ENCODE measurements around the gene PTH1R. TPM values are rescaled to one million over a fixed set of nuclear protein-coding genes. Genes with fewer than 3 reads are reported as not detected.
A peak's percentile ranks its signal among the peaks of the same experiment; 100 is the strongest.

Gene PTH1R
- 0.06 TPM for polyA plus RNA-seq (2012; ENCODE audit: low read depth, missing spikeins)

- FAIRE-seq (no peak), DNase-seq (ENCODE audit: insufficient read length, low spot score) (no peak)
- no peak for TF ChIP-seq POU2F2 (IDR thresholded peaks at IDR 0.05; ENCODE audit: low read depth, low read length)
- TF ChIP-seq PAX5 (IDR thresholded peaks at IDR 0.05; ENCODE audit: insufficient read depth, low read length, severe bottlenecking), result no peak
- no peak for TF ChIP-seq SPI1 (IDR thresholded peaks at IDR 0.05; ENCODE audit: low read depth, low read length)
- no peak for TF ChIP-seq TAF1 (IDR thresholded peaks at IDR 0.05; ENCODE audit: low read depth, low read length)
- no peak for TF ChIP-seq POLR2AphosphoS5 (IDR thresholded peaks at IDR 0.05; ENCODE audit: low read depth, low read length)
- no peak for TF ChIP-seq POLR2A (IDR thresholded peaks at IDR 0.05; ENCODE audit: low read depth, low read length)
These were observed at the start of gene PTH1R for GRCh38 chr3:46877406-46878125. PTH1R (plus strand) TSS chr3:46877721; CDS start chr3:46883560, 5,839 bp downstream.

GRCh38 chr3:46829699-46830208, 47.8 kb upstream of the PTH1R start:
- TF ChIP-seq TAF1 (IDR thresholded peaks at IDR 0.05; ENCODE audit: low read depth, low read length) (no peak), POLR2AphosphoS5 (IDR thresholded peaks at IDR 0.05; ENCODE audit: low read depth, low read length) (no peak), SPI1 (IDR thresholded peaks at IDR 0.05; ENCODE audit: low read depth, low read length) (0 out of 2 replicates have a peak, but pooled peaks have one; percentile 4), PAX5 (IDR thresholded peaks at IDR 0.05; ENCODE audit: insufficient read depth, low read length, severe bottlenecking) (no peak)
- FAIRE-seq (peak; percentile 57), DNase-seq (ENCODE audit: insufficient read length, low spot score) (peak; percentile 42)

GRCh38 chr3:46830801-46831200, 46.7 kb upstream of the PTH1R start:
- TF ChIP-seq POLR2AphosphoS5 (IDR thresholded peaks at IDR 0.05; ENCODE audit: low read depth, low read length), result no peak
- no peak for TF ChIP-seq SPI1 (IDR thresholded peaks at IDR 0.05; ENCODE audit: low read depth, low read length)
- no peak for TF ChIP-seq POU2F2 (IDR thresholded peaks at IDR 0.05; ENCODE audit: low read depth, low read length)
- TF ChIP-seq TAF1 (IDR thresholded peaks at IDR 0.05; ENCODE audit: low read depth, low read length), result no peak
- TF ChIP-seq PAX5 (IDR thresholded peaks at IDR 0.05; ENCODE audit: insufficient read depth, low read length, severe bottlenecking), result no peak
- no peak for TF ChIP-seq POLR2A (IDR thresholded peaks at IDR 0.05; ENCODE audit: low read depth, low read length)
- DNase-seq (ENCODE audit: insufficient read length, low spot score) (no peak), FAIRE-seq (no peak)

- FAIRE-seq, result no peak
- DNase-seq (ENCODE audit: insufficient read length, low spot score), result no peak
- TF ChIP-seq TAF1 (IDR thresholded peaks at IDR 0.05; ENCODE audit: low read depth, low read length) (no peak), POLR2AphosphoS5 (IDR thresholded peaks at IDR 0.05; ENCODE audit: low read depth, low read length) (no peak), POU2F2 (IDR thresholded peaks at IDR 0.05; ENCODE audit: low read depth, low read length) (no peak)
These were observed 46.2 kb upstream of the PTH1R start for GRCh38 chr3:46831316-46831715.

- FAIRE-seq, result no peak
- no peak for TF ChIP-seq POLR2AphosphoS5 (IDR thresholded peaks at IDR 0.05; ENCODE audit: low read depth, low read length)
- no peak for TF ChIP-seq SPI1 (IDR thresholded peaks at IDR 0.05; ENCODE audit: low read depth, low read length)
- no peak for TF ChIP-seq TAF1 (IDR thresholded peaks at IDR 0.05; ENCODE audit: low read depth, low read length)
- no peak for TF ChIP-seq POLR2A (IDR thresholded peaks at IDR 0.05; ENCODE audit: low read depth, low read length)
- no peak for DNase-seq (ENCODE audit: insufficient read length, low spot score)
These were observed 45.7 kb upstream of the PTH1R start for GRCh38 chr3:46831841-46832240.

- no peak for FAIRE-seq
- no peak for DNase-seq (ENCODE audit: insufficient read length, low spot score)
- TF ChIP-seq POLR2A (IDR thresholded peaks at IDR 0.05; ENCODE audit: low read depth, low read length) (no peak), TAF1 (IDR thresholded peaks at IDR 0.05; ENCODE audit: low read depth, low read length) (no peak), POU2F2 (IDR thresholded peaks at IDR 0.05; ENCODE audit: low read depth, low read length) (no peak), PAX5 (IDR thresholded peaks at IDR 0.05; ENCODE audit: insufficient read depth, low read length, severe bottlenecking) (no peak), SPI1 (IDR thresholded peaks at IDR 0.05; ENCODE audit: low read depth, low read length) (no peak), POLR2AphosphoS5 (IDR thresholded peaks at IDR 0.05; ENCODE audit: low read depth, low read length) (no peak)
These were observed 43.9 kb upstream of the PTH1R start for GRCh38 chr3:46833346-46834300.

- DNase-seq (ENCODE audit: insufficient read length, low spot score), result no peak
- TF ChIP-seq POU2F2 (IDR thresholded peaks at IDR 0.05; ENCODE audit: low read depth, low read length), result no peak
- no peak for TF ChIP-seq SPI1 (IDR thresholded peaks at IDR 0.05; ENCODE audit: low read depth, low read length)
- no peak for TF ChIP-seq POLR2A (IDR thresholded peaks at IDR 0.05; ENCODE audit: low read depth, low read length)
- TF ChIP-seq TAF1 (IDR thresholded peaks at IDR 0.05; ENCODE audit: low read depth, low read length), result no peak
- no peak for TF ChIP-seq POLR2AphosphoS5 (IDR thresholded peaks at IDR 0.05; ENCODE audit: low read depth, low read length)
- TF ChIP-seq PAX5 (IDR thresholded peaks at IDR 0.05; ENCODE audit: insufficient read depth, low read length, severe bottlenecking), result no peak
- FAIRE-seq, result no peak
These were observed 42.5 kb upstream of the PTH1R start for GRCh38 chr3:46835054-46835453.

GRCh38 chr3:46835491-46835890, 42.0 kb upstream of the PTH1R start:
- no peak for TF ChIP-seq SPI1 (IDR thresholded peaks at IDR 0.05; ENCODE audit: low read depth, low read length)
- TF ChIP-seq TAF1 (IDR thresholded peaks at IDR 0.05; ENCODE audit: low read depth, low read length), result no peak
- no peak for TF ChIP-seq POLR2A (IDR thresholded peaks at IDR 0.05; ENCODE audit: low read depth, low read length)
- TF ChIP-seq POU2F2 (IDR thresholded peaks at IDR 0.05; ENCODE audit: low read depth, low read length), result no peak
- TF ChIP-seq PAX5 (IDR thresholded peaks at IDR 0.05; ENCODE audit: insufficient read depth, low read length, severe bottlenecking), result no peak
- no peak for TF ChIP-seq POLR2AphosphoS5 (IDR thresholded peaks at IDR 0.05; ENCODE audit: low read depth, low read length)
- no peak for FAIRE-seq
- DNase-seq (ENCODE audit: insufficient read length, low spot score), result no peak

GRCh38 chr3:46838301-46838700, 39.2 kb upstream of the PTH1R start:
- DNase-seq (ENCODE audit: insufficient read length, low spot score), result no peak
- TF ChIP-seq POLR2A (IDR thresholded peaks at IDR 0.05; ENCODE audit: low read depth, low read length), result no peak
- TF ChIP-seq PAX5 (IDR thresholded peaks at IDR 0.05; ENCODE audit: insufficient read depth, low read length, severe bottlenecking), result no peak
- TF ChIP-seq POLR2AphosphoS5 (IDR thresholded peaks at IDR 0.05; ENCODE audit: low read depth, low read length), result no peak
- TF ChIP-seq POU2F2 (IDR thresholded peaks at IDR 0.05; ENCODE audit: low read depth, low read length), result no peak
- no peak for TF ChIP-seq SPI1 (IDR thresholded peaks at IDR 0.05; ENCODE audit: low read depth, low read length)
- no peak for TF ChIP-seq TAF1 (IDR thresholded peaks at IDR 0.05; ENCODE audit: low read depth, low read length)
- FAIRE-seq, result no peak
